HG02970 (cell line): ENCODE results near the gene TTLL5.

ENCODE experiments used
- ATAC-seq: cut with Tn5 transposase; IDR thresholded peaks from one replicate; pipeline ENCODE4 v1.9.1; 2021; ENCODE audit warnings: mild to moderate bottlenecking, moderate library complexity, moderate number of reproducible peaks; ENCODE audit not compliant: unreplicated experiment, low FRiP score

The TTLL5 gene

GRCh38 chr14:75699331-75699730 lies 38.3 kb downstream of the TTLL5 start:
- no peak for ATAC-seq

GRCh38 chr14:75700295-75700694 lies 39.2 kb downstream of the TTLL5 start:
- no peak for ATAC-seq

- ATAC-seq, result no peak
Observed at GRCh38 chr14:75702122-75702521, 41.1 kb downstream of the TTLL5 start.

- no peak for ATAC-seq
Observed at GRCh38 chr14:75702616-75703261, 41.7 kb downstream of the TTLL5 start.

GRCh38 chr14:75703467-75703866 lies 42.4 kb downstream of the TTLL5 start:
- no peak for ATAC-seq

GRCh38 chr14:75705014-75705413 lies 44.0 kb downstream of the TTLL5 start:
- ATAC-seq, result no peak

GRCh38 chr14:75709207-75709812 lies 48.3 kb downstream of the TTLL5 start:
- no peak for ATAC-seq

GRCh38 chr14:75711105-75711795 lies 50.2 kb downstream of the TTLL5 start:
- no peak for ATAC-seq

- ATAC-seq, result no peak
Observed at GRCh38 chr14:75711796-75712211, 50.8 kb downstream of the TTLL5 start.

- no peak for ATAC-seq
Observed at GRCh38 chr14:75714991-75715390, 53.9 kb downstream of the TTLL5 start.

- no peak for ATAC-seq
Observed at GRCh38 chr14:75715926-75716780, 55.1 kb downstream of the TTLL5 start.

- no peak for ATAC-seq
Observed at GRCh38 chr14:75717729-75718128, 56.7 kb downstream of the TTLL5 start.

- ATAC-seq, result no peak
Observed at GRCh38 chr14:75718199-75718598, 57.2 kb downstream of the TTLL5 start.

GRCh38 chr14:75720116-75720515 lies 59.1 kb downstream of the TTLL5 start:
- ATAC-seq, result no peak

GRCh38 chr14:75720842-75721498 lies 59.9 kb downstream of the TTLL5 start:
- no peak for ATAC-seq

- ATAC-seq, result no peak
Observed at GRCh38 chr14:75723716-75724115, 62.7 kb downstream of the TTLL5 start.

GRCh38 chr14:75724414-75725204 lies 63.6 kb downstream of the TTLL5 start:
- no peak for ATAC-seq

GRCh38 chr14:75725481-75725880 lies 64.4 kb downstream of the TTLL5 start:
- ATAC-seq, result no peak

GRCh38 chr14:75726321-75726720 lies 65.3 kb downstream of the TTLL5 start:
- no peak for ATAC-seq

- ATAC-seq, result no peak
Observed at GRCh38 chr14:75727124-75727523, 66.1 kb downstream of the TTLL5 start.
